Tibial artery (tissue), 4 donors: ENCODE results near the gene COPB2.

Experiments
- DNase-seq, 2 donors: peaks; one replicate each; pipeline ENCODE4 v3.0.0-alpha.2; 2019
- H3K27ac ChIP-seq, 2 donors: fragments of 200-600 bp; sonication (generic) in 1 of 2; 1 replicate in 1 of 2; 2 replicates in 1 of 2; pipeline ENCODE4 v1.5.1; 2018 to 2019; ENCODE audit warnings: mild to moderate bottlenecking in 1 of 2
- H3K27me3 ChIP-seq, 2 donors: fragments of 200-600 bp; sonication (generic) in 1 of 2; one replicate each; pipeline versions ENCODE4 v1.5.1 to v1.6.0; 2016 to 2019
- H3K36me3 ChIP-seq, 3 donors: fragments of 200-600 bp; sonication (generic) in 2 of 3; one replicate each; pipeline ENCODE4 v1.5.1; 2016 to 2019; ENCODE audit warnings: mild to moderate bottlenecking in 2 of 3
- H3K4me1 ChIP-seq, 4 donors: fragments of 200-600 bp; sonication (generic) in 2 of 4; 1 replicate in 3 of 4; 2 replicates in 1 of 4; pipeline ENCODE4 v1.5.1; 2016 to 2019
- H3K4me3 ChIP-seq, 2 donors: fragments of 200-600 bp; sonication (generic) in 1 of 2; 1 replicate in 1 of 2; 2 replicates in 1 of 2; pipeline ENCODE4 v1.5.1; 2018 to 2019; ENCODE audit warnings: mild to moderate bottlenecking in 2 of 2
- H3K9me3 ChIP-seq, 3 donors: fragments of 200-600 bp; sonication (generic) in 1 of 3; one replicate each; pipeline ENCODE4 v1.5.1; 2016 to 2019
- intact Hi-C: fragments of 100-400 bp; cut with DNase I; formaldehyde crosslinking; loops from one replicate; pipeline ENCODE4 v1.15.0; 2023; ENCODE audit warnings: low total_unique reads
- TF ChIP-seq, protein P1 (sequence below), 2 experiments: fragments of 200-600 bp in 1 of 2; fragments of 450-650 bp in 1 of 2; IDR thresholded peaks; one replicate each; pipeline ENCODE4 v1.5.1; 2017 to 2019; ENCODE audit warnings: antibody characterized with exemption in 2 of 2, mild to moderate bottlenecking in 1 of 2, moderate library complexity in 1 of 2

The COPB2 gene

DNA sequence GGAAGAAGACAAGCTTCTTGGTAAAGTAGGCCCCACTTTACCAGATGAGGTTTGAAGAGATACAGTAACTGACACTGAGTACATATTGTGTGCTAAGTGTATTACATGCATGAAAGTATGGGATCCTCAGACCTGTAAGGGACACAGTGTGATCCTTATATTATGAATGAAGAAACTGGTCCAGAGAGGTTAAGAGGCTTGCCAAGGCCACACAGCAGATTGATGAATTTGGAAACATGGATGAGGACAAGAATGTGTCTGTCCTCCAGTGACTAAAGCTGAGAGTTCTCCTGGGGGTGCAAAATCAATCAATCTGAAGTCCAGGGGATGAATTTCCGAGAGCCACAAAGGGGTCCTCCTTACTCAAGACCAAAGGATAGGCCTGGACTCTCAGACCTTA, 77.0 kb downstream of the COPB2 start:
- Histone ChIP-seq H3K36me3 (no peaks in the 10 kb centered on the region), H3K27ac (no peak overlapping the region), H3K27me3 (peaks cover 0 to 9% of the 10 kb centered on the region in 2 donors), H3K4me3 (no peak overlapping the region), H3K4me1 (no peaks in the 10 kb centered on the region), H3K9me3 (no peaks in the 10 kb centered on the region)
- DNase-seq, result no peak
- TF ChIP-seq, protein P1, sequence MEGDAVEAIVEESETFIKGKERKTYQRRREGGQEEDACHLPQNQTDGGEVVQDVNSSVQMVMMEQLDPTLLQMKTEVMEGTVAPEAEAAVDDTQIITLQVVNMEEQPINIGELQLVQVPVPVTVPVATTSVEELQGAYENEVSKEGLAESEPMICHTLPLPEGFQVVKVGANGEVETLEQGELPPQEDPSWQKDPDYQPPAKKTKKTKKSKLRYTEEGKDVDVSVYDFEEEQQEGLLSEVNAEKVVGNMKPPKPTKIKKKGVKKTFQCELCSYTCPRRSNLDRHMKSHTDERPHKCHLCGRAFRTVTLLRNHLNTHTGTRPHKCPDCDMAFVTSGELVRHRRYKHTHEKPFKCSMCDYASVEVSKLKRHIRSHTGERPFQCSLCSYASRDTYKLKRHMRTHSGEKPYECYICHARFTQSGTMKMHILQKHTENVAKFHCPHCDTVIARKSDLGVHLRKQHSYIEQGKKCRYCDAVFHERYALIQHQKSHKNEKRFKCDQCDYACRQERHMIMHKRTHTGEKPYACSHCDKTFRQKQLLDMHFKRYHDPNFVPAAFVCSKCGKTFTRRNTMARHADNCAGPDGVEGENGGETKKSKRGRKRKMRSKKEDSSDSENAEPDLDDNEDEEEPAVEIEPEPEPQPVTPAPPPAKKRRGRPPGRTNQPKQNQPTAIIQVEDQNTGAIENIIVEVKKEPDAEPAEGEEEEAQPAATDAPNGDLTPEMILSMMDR (IDR thresholded peaks at IDR 0.05), result no peak
- intact Hi-C loops, result no loop called here

DNA sequence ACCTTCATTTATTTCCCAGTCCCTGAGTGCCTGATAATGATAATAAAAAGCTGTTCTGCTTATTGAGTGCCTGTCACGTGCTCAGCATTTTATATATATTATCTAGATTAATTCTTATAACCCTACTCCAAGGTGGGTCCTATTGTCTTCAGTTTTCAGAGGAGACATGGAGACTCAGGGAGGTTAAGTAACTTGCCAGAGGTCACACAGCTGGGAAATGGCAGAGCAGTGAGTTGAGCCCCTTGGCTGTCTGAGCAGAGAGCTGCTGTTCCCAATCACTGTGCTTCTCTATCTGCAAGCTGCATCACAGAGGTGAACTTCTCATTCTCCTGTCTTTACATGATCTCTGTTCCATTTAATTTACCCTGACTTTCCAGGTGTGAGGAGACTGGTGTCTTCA, 77.9 kb downstream of the COPB2 start:
- Histone ChIP-seq H3K4me1 (no peaks in the 10 kb centered on the region), H3K36me3 (no peaks in the 10 kb centered on the region), H3K27ac (no peak overlapping the region), H3K27me3 (peaks cover 0 to 9% of the 10 kb centered on the region in 2 donors), H3K9me3 (no peaks in the 10 kb centered on the region), H3K4me3 (no peak overlapping the region)
- intact Hi-C loops, result no loop called here
- DNase-seq, result no peak
- TF ChIP-seq, protein P1 (IDR thresholded peaks at IDR 0.05), result no peak

DNA sequence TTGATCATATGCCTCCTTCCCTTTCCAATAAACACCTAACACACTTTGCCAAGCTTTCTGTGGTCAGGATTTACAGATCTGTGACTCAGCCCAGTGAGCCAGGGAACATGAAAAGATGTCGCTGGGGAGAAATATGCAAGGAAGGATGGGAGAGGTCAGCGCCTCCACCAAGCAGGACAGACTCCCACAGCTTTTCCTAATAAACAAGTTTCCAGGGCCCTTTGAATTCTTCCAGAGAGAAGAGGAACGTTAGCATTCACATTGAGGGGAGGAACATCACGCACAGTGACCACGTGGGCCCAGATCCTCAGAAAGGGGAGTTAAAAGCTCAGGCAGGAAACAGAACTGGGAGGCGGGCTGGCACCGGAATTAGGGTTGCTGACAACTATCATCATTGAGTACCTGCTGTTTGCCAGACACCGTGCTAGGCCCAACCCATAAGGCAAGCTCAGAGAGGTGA, 78.9 kb downstream of the COPB2 start:
- intact Hi-C loops, result no loop called here
- DNase-seq, result no peak
- Histone ChIP-seq H3K4me3 (no peak overlapping the region), H3K4me1 (no peaks in the 10 kb centered on the region), H3K36me3 (no peaks in the 10 kb centered on the region), H3K27me3 (peaks cover 0 to 9% of the 10 kb centered on the region in 2 donors), H3K27ac (no peak overlapping the region), H3K9me3 (no peaks in the 10 kb centered on the region)
- TF ChIP-seq, protein P1 (IDR thresholded peaks at IDR 0.05), result no peak

DNA sequence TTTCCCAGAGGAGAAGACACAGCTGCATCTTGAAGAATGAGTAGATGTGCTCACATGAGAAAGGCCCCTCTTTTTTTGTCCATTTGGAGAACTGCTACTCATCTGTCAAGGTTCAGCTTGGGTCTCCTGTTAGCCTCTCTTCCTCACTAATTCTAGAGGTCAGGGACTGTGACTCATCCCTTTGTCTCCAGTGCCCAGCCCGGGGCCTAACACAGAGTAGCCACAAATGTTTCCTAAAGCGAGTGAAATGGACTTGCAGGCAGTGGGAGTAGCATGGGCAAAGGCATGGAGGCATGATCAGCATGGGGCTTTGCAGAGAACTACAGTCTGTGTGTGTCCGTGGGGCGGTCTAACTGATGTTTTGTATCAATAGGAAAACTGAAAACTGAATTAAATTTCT, 79.6 kb downstream of the COPB2 start:
- TF ChIP-seq, protein P1 (IDR thresholded peaks at IDR 0.05), result no peak
- Histone ChIP-seq H3K4me3 (no peak overlapping the region), H3K27me3 (peaks cover 0 to 9% of the 10 kb centered on the region in 2 donors), H3K4me1 (no peaks in the 10 kb centered on the region), H3K36me3 (no peaks in the 10 kb centered on the region), H3K27ac (no peak overlapping the region), H3K9me3 (no peaks in the 10 kb centered on the region)
- intact Hi-C loops, result no loop called here
- DNase-seq, result no peak

DNA sequence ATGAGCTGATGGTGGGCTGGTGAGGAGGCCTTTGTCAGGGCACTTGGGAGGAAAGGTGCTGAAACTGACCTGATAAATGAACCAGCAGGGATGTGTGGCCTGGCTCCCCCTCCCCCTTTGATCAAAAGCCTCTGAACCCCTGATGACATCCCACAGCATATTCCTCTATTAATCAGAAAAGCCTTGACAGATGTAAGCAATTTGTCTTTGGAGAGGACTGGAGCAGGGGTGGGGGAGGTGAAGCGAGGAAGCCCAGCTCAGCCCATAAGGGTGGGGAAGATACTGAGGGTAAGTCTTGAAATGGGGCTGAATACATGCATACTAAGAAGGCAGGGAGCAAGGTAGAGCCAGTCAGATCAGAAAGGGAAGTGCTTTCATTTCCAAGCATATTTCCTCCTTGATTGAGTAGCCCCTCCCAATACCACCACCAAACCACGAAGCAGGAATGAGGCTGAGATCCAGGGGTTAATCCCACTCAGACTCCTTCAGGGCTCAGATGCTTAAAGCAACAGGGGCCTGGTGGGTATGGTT, 80.3 kb downstream of the COPB2 start:
- H3K9me3 ChIP-seq, result no peaks in the 10 kb centered on the region
- DNase-seq, result no peak
- no peaks in the 10 kb centered on the region for H3K4me1 ChIP-seq
- no peak overlapping the region for H3K4me3 ChIP-seq
- H3K36me3 ChIP-seq, result no peaks in the 10 kb centered on the region
- intact Hi-C loops, result no loop called here
- TF ChIP-seq, protein P1 (IDR thresholded peaks at IDR 0.05), result no peak
- no peak overlapping the region for H3K27ac ChIP-seq
- H3K27me3 ChIP-seq, result peaks cover 0 to 7% of the 10 kb centered on the region in 2 donors

DNA sequence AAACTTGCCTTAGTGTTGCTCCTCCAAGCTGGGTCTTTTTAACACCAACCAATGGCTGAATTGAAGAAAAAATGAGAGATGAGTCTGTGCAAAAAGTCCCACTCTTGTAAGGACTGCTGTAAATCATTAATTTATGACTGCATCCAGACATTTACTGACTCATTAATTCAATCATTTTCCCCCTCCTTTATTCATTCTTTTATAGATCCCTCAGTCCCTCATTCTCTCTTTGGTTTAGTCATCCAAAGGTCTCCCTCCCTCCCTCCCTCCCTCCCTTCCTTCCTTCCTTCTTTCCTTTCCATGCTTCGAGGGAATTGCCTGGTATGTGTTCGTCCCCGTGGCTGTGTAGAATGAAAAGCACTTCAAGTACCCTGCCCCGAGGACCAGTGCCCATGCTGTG, 80.9 kb downstream of the COPB2 start:
- no peak overlapping the region for H3K27ac ChIP-seq
- no peaks in the 10 kb centered on the region for H3K4me1 ChIP-seq
- intact Hi-C loops, result no loop called here
- DNase-seq, result no peak
- TF ChIP-seq, protein P1 (IDR thresholded peaks at IDR 0.05), result no peak
- H3K9me3 ChIP-seq, result no peaks in the 10 kb centered on the region
- no peak overlapping the region for H3K4me3 ChIP-seq
- H3K36me3 ChIP-seq, result no peaks in the 10 kb centered on the region
- peaks cover 0 to 1% of the 10 kb centered on the region in 2 donors for H3K27me3 ChIP-seq
